ENCODE data around the gene RIMBP2.

Gene RIMBP2

DNA sequence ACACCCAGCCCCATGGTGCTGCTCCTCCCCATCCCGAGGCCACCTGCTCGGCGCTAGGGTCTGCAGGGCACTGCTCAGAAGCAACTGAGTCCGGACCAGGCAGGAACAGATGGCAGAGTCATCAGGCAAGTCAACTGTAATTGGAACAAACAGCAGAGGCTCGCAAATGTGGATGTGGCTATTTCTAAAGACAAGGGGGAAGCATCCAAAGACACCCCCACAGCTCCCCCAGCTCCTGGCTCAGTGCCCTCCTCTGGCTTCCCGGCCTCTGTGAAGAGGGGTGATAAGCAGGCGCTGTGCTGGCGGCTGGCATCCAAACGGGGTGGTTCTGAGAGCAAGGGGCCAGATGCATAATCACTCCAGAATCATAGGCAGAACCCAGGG is 252.8 kb downstream of the RIMBP2 start (continued):
- TF ChIP-seq, protein P1, sequence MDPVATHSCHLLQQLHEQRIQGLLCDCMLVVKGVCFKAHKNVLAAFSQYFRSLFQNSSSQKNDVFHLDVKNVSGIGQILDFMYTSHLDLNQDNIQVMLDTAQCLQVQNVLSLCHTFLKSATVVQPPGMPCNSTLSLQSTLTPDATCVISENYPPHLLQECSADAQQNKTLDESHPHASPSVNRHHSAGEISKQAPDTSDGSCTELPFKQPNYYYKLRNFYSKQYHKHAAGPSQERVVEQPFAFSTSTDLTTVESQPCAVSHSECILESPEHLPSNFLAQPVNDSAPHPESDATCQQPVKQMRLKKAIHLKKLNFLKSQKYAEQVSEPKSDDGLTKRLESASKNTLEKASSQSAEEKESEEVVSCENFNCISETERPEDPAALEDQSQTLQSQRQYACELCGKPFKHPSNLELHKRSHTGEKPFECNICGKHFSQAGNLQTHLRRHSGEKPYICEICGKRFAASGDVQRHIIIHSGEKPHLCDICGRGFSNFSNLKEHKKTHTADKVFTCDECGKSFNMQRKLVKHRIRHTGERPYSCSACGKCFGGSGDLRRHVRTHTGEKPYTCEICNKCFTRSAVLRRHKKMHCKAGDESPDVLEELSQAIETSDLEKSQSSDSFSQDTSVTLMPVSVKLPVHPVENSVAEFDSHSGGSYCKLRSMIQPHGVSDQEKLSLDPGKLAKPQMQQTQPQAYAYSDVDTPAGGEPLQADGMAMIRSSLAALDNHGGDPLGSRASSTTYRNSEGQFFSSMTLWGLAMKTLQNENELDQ (tag by site-specific recombination; IDR thresholded peaks at IDR 0.05; ENCODE audit: low read depth): no peak
- TF ChIP-seq GLIS1 (tag by site-specific recombination; IDR thresholded peaks at IDR 0.05) (no peak), ZNF501 (tag by site-specific recombination; IDR thresholded peaks at IDR 0.05) (no peak)

DNA sequence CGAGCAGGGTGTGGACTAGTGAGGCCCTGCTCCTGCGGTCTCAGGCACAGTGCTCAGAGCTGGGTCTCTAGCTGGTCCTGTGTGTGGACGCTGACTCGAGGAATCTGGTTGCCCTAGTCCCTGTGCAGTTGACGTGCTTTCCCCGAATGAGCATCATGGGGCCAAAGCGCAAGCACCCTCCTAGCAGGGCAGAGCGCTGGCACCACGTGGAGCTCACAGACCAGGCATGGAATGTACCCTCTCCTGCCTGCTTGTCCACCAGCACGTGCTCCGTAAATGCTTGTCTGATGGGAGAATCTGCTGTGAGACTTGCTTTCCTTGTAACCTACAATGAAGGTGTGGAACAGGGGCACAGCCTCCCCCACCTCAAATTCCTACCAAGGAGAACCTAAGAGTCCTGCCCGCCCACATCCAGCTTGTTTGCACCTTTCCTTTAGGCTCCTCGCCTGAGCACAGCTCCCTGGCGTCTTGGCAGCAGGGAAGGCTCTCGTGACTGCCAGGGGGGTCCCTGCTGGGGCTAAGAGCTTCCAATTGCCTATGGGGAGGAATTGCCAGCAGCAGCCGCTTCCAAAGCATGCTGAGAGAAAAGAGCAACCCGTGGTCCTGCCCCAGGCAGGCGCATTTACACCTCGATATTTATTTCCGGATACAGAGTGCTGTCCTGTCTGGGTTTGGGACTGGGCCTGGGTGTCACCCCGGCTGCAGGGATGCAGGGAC is 253.4 kb downstream of the RIMBP2 start:
- H3K4me1 ChIP-seq (ENCODE audit: control insufficient read depth, insufficient read depth, low read length): no peaks in the 10 kb centered on the region
- peak; percentile 41 for TF ChIP-seq ZIC2 (tag by site-specific recombination; IDR thresholded peaks at IDR 0.05)
- TF ChIP-seq ZNF354C (tag by site-specific recombination; IDR thresholded peaks at IDR 0.05; ENCODE audit: borderline replicate concordance, low read depth): no peak
- H3K27ac ChIP-seq (ENCODE audit: extremely low read depth, low read depth, low read length): no peak overlapping the region
- POLR2A ChIA-PET: no interaction called here
- no peaks in the 10 kb centered on the region for H3K36me3 ChIP-seq (ENCODE audit: control insufficient read depth in 2 of 2, insufficient read depth in 1 of 2, low read length in 2 of 2)
- H3K4me3 ChIP-seq (ENCODE audit: low read depth, low read length): no peak overlapping the region
- H3K9me3 ChIP-seq (ENCODE audit: control insufficient read depth, insufficient read depth, low read depth, low read length): no peaks in the 10 kb centered on the region
- CTCF ChIA-PET: no interaction called here

DNA sequence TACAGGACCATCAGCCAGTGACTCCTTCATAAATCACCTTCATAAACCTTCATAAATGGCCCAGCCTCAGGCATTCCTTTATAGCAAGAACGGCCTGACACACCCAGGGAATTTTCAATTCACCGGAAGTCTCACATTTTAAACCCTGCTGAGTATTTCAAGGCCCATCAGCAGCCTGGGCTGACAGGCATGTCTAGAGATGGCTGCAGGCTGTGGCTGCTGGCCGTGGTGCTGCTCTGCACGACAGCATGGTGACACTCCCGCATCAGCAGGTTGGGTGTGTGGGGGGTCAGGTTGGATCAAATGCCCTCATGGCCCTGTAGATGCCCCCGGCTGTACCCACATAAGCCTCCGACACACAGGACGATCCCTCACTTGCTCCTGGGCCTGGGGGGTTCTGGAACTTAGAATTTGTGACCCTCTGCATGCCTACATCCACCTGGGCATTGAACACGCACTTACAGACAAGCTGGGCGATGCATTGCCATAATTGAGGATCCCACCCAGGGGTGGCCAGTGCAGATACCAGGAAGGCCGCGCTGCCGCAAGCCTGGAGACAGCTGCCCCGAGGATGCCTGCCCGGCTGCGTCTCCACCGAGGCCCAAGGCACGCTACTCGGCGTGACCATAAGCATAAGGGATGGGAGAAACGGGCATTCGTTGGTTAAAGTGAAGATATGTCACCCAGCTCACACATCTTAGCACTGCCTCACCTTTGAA is 254.1 kb downstream of the RIMBP2 start:
- TF ChIP-seq, protein P2, sequence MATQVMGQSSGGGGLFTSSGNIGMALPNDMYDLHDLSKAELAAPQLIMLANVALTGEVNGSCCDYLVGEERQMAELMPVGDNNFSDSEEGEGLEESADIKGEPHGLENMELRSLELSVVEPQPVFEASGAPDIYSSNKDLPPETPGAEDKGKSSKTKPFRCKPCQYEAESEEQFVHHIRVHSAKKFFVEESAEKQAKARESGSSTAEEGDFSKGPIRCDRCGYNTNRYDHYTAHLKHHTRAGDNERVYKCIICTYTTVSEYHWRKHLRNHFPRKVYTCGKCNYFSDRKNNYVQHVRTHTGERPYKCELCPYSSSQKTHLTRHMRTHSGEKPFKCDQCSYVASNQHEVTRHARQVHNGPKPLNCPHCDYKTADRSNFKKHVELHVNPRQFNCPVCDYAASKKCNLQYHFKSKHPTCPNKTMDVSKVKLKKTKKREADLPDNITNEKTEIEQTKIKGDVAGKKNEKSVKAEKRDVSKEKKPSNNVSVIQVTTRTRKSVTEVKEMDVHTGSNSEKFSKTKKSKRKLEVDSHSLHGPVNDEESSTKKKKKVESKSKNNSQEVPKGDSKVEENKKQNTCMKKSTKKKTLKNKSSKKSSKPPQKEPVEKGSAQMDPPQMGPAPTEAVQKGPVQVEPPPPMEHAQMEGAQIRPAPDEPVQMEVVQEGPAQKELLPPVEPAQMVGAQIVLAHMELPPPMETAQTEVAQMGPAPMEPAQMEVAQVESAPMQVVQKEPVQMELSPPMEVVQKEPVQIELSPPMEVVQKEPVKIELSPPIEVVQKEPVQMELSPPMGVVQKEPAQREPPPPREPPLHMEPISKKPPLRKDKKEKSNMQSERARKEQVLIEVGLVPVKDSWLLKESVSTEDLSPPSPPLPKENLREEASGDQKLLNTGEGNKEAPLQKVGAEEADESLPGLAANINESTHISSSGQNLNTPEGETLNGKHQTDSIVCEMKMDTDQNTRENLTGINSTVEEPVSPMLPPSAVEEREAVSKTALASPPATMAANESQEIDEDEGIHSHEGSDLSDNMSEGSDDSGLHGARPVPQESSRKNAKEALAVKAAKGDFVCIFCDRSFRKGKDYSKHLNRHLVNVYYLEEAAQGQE (tag by site-specific recombination; IDR thresholded peaks at IDR 0.05): peak; percentile 75
- no peak for TF ChIP-seq ZNF202 (tag by site-specific recombination; IDR thresholded peaks at IDR 0.05; ENCODE audit: borderline replicate concordance)
- Histone ChIP-seq H3K4me3 (ENCODE audit: low read depth, low read length) (no peak overlapping the region), H3K27ac (ENCODE audit: extremely low read depth, low read depth, low read length) (no peak overlapping the region), H3K4me1 (ENCODE audit: control insufficient read depth, insufficient read depth, low read length) (no peaks in the 10 kb centered on the region), H3K36me3 (ENCODE audit: control insufficient read depth in 2 of 2, insufficient read depth in 1 of 2, low read length in 2 of 2) (no peaks in the 10 kb centered on the region), H3K9me3 (ENCODE audit: control insufficient read depth, insufficient read depth, low read depth, low read length) (no peaks in the 10 kb centered on the region)
- POLR2A ChIA-PET: no interaction called here
- CTCF ChIA-PET: no interaction called here

DNA sequence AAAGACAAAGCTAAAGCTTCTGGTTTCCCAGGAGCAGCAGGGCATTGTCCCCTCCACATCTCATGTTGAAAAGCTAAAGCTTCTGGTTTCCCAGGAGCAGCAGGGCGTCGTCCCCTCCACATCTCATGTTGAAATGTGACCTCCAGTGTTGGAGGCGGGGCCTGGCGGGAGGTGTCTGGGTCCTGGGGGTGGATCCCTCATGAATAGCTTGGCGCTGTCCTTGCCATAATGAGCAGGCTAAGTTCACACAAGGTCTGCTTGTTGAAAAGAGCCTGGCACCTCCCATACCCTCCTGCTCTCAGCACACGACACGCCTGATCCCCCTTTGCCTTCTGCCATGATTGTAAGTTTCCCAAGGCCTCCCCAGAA is 254.7 kb downstream of the RIMBP2 start:
- no peak overlapping the region for H3K4me3 ChIP-seq (ENCODE audit: low read depth, low read length)
- no peaks in the 10 kb centered on the region for H3K4me1 ChIP-seq (ENCODE audit: control insufficient read depth, insufficient read depth, low read length)
- ChIA-PET CTCF (no interaction called here), POLR2A (no interaction called here)
- H3K27ac ChIP-seq (ENCODE audit: extremely low read depth, low read depth, low read length): no peak overlapping the region
- H3K36me3 ChIP-seq (ENCODE audit: control insufficient read depth in 2 of 2, insufficient read depth in 1 of 2, low read length in 2 of 2): no peaks in the 10 kb centered on the region
- TF ChIP-seq ZNF549 (tag by site-specific recombination; IDR thresholded peaks at IDR 0.05): no peak
- H3K9me3 ChIP-seq (ENCODE audit: control insufficient read depth, insufficient read depth, low read depth, low read length): no peaks in the 10 kb centered on the region

All from HEK293 (cell line).